AG09309 (cell line): Measurements from ENCODE around the gene TCEAL6.
A peak's percentile ranks its signal among the peaks of the same experiment; 100 is the strongest.
"Not testable (repeated sequence)": the region's sequence is repeated elsewhere in the genome, so short reads cannot be mapped to it uniquely, and the experiment has no call there.

Experiments used
- DNase-seq: peaks from one replicate; pipeline ENCODE4 v3.0.0-alpha.2; 2010; ENCODE audit warnings: low read depth
- H3K4me3 ChIP-seq: 2 replicates; pipeline ENCODE4 v1.5.1; 2011; ENCODE audit warnings: mild to moderate bottlenecking, low read depth, low read length, moderate library complexity; ENCODE audit not compliant: control insufficient read depth
- CTCF ChIP-seq: IDR thresholded peaks from 2 replicates; pipeline ENCODE4 v1.5.1; 2011; ENCODE audit warnings: mild to moderate bottlenecking, low read depth, low read length, inconsistent platforms; ENCODE audit not compliant: insufficient read depth, control insufficient read depth; ENCODE audit errors: missing control alignments

The TCEAL6 gene

DNA sequence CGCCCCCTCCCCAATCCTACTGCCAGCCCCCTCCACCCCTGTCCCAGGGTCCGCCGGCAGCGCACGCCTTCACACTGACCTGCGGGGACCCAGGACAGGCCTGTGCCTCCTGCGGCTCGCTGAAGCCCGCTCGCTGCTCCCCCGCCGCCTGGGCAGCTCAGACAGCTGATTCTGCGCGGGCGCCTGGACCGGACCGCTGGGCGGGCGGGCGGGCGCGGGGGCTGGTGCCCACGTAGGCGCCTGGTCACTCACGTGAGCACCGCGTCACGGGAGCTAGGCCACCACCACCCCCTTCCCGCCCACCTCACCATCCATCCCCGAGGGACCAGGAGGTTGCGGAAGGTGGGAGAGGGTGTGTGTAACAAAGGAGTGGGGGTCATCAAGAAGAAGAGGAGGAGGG, at the start of gene TCEAL6:
TCEAL6 (minus strand) TSS at position 208 of the 400 bp plus-strand sequence.
- H3K4me3 ChIP-seq, DNase-seq: not testable (repeated sequence)

GRCh38 chrX:102185967-102186720, 43.9 kb upstream of the TCEAL6 start:
- no peak for TF ChIP-seq CTCF
- H3K4me3 ChIP-seq: no peak overlapping the region
- no peak for DNase-seq

- H3K4me3 ChIP-seq: peak within 1 kb of the TSS; percentile 27
- DNase-seq: no peak
- no peak for TF ChIP-seq CTCF
These were observed 13.5 kb upstream of the TCEAL6 start, which contains the start of gene BEX5 for GRCh38 chrX:102155806-102156179. TSS of gene BEX5 (minus strand) at chrX:102155977. CDS start at chrX:102154265, 1,712 bp downstream.

DNA sequence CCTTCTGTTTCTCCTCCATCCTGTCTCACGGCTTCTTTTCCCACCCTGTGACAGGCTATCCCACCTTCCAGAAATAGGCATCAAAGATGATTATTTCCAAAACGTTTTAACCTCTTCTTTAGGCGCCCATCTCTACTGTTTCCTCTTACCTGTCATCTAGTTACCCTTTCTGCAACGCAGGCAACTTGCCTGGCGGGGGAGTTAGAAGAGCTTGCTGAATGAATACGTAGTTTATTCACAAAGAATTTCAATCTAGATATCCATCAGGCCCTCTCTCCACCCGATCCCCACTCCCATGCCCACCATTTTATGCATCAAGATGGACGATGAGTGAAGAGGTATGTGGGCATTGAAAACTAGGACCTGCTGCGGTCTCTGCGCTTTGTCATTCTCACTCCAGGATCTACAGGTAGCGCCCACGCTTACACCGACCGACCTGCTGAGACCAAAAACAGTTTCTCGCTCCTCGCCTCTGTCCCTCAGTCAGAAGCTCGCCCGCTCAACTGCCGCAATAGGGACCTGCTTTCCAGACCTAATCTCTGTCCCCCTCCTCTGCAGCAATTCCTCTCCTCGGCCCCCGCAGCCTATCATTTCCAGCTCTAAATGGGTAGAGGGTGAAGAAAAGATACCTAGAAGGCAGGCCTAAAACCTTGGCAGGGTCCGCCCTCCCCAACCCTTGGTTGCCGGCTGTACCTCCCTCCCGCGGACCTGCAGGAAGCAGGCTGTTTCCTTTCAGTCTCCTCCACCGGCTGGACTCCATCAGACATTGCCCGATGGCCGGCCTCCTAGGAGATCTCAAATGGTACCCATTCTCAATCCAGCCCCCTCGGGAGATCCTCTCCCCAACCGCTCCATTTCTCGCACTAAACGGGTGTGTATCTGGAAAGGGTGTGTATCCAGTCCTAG, 12.9 kb upstream of the TCEAL6 start:
- no peak for TF ChIP-seq CTCF
- peak overlapping the region; percentile 27 for H3K4me3 ChIP-seq
- DNase-seq: no peak

- no peak overlapping the region for H3K4me3 ChIP-seq
- peak; percentile 15 for TF ChIP-seq CTCF
- no peak for DNase-seq
These were observed 12.1 kb upstream of the TCEAL6 start for GRCh38 chrX:102154218-102154860.

DNA sequence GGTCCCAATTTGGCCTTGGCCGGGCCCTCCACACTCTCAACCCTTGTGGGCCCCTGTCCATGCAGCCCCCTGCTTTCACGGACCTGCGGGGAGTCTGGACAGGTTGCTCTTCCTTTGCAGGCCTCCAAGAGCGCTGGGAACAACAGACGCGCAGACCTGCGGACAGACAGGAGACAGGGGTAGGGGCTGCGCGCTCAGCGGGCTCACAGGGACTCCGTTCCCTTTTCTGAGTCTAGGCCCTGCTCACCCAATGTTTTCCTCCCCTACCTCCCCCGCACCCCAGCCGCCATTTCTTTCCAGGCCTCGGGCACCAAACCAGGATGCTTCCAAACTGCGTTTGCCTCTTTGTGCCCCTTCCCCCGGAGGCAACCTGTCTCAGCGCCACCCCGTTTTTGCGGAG, 650 bp downstream of the TCEAL6 start:
- H3K4me3 ChIP-seq, DNase-seq: not testable (repeated sequence)

DNA sequence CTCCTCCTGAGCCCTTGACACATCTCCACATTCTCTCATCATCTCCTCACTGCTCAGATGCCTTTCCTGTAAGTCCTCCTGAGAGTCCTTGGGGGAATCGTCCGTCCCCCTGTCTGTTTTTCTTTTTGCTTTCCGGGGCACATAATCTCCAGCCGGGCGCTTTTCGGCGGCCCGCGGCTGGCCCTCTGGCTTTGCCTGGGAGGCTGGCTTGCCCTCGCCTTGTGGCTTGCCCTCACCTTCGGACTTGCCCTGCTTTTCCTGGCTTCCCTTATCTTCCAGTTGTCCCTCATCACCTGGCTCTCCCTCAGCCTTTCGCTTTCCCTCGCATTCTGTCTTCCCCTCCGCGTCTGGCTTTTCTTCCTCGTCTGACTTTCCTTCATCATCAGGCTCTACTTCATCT, 1.4 kb downstream of the TCEAL6 start:
- not testable (repeated sequence) for DNase-seq, H3K4me3 ChIP-seq

GRCh38 chrX:102138064-102138463, 4.2 kb downstream of the TCEAL6 start:
- no peak overlapping the region for H3K4me3 ChIP-seq
- TF ChIP-seq CTCF: no peak
- no peak for DNase-seq
